ENCODE measurements around the gene LRRC66.

DNA sequence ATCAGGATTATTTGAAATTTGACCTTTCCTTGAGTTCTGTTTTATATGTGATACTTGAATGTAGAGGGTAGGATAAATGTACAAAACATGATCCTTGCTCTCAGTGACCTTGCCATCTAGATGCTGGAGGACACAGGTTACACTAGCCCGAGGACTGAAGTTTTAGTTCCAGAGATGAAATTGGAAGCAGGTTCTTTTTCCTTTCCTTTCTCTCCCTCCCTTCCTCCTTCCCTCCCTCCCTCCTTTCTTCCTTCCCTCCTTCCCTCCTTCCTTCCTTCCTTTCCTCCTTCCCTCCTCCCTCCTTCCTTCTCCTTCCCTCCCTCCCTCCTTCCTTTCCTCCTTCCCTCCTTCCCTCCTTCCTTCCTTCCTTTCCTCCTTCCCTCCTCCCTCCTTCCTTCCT, 54.3 kb downstream of the LRRC66 start:
- TF ChIP-seq, protein P1, sequence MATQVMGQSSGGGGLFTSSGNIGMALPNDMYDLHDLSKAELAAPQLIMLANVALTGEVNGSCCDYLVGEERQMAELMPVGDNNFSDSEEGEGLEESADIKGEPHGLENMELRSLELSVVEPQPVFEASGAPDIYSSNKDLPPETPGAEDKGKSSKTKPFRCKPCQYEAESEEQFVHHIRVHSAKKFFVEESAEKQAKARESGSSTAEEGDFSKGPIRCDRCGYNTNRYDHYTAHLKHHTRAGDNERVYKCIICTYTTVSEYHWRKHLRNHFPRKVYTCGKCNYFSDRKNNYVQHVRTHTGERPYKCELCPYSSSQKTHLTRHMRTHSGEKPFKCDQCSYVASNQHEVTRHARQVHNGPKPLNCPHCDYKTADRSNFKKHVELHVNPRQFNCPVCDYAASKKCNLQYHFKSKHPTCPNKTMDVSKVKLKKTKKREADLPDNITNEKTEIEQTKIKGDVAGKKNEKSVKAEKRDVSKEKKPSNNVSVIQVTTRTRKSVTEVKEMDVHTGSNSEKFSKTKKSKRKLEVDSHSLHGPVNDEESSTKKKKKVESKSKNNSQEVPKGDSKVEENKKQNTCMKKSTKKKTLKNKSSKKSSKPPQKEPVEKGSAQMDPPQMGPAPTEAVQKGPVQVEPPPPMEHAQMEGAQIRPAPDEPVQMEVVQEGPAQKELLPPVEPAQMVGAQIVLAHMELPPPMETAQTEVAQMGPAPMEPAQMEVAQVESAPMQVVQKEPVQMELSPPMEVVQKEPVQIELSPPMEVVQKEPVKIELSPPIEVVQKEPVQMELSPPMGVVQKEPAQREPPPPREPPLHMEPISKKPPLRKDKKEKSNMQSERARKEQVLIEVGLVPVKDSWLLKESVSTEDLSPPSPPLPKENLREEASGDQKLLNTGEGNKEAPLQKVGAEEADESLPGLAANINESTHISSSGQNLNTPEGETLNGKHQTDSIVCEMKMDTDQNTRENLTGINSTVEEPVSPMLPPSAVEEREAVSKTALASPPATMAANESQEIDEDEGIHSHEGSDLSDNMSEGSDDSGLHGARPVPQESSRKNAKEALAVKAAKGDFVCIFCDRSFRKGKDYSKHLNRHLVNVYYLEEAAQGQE (IDR thresholded peaks at IDR 0.05; ENCODE audit: low read depth): no peak
- no peak for TF ChIP-seq RAD21 (IDR thresholded peaks at IDR 0.05; ENCODE audit: low read depth)
- TF ChIP-seq TAF1 (IDR thresholded peaks at IDR 0.05; ENCODE audit: low read depth): no peak
- no peak for TF ChIP-seq EP300 (IDR thresholded peaks at IDR 0.05; ENCODE audit: borderline replicate concordance)
- TF ChIP-seq NFIC (IDR thresholded peaks at IDR 0.05): no peak
- no peak for TF ChIP-seq FOXM1 (IDR thresholded peaks at IDR 0.05; ENCODE audit: borderline replicate concordance, low read depth)
- no peak for TF ChIP-seq CREB1 (IDR thresholded peaks at IDR 0.05; ENCODE audit: low read depth)
- no peak for TF ChIP-seq TEAD4 (IDR thresholded peaks at IDR 0.05)
